Right cardiac atrium (tissue), 5 donors: ENCODE results near the gene CDKN2AIP. TPM values are rescaled to one million over a fixed set of nuclear protein-coding genes. Genes with fewer than 3 reads are reported as not detected.
A peak's percentile ranks its signal among the peaks of the same experiment; 100 is the strongest.
"Not testable (repeated sequence)": the region's sequence is repeated elsewhere in the genome, so short reads cannot be mapped to it uniquely, and the experiment has no call there.

Experiments
- ATAC-seq, 2 donors: fragments of 200-7000 bp; cut with Tn5 transposase; one replicate each; pipeline versions ENCODE4 v1.8.0 to v1.9.1; 2020; ENCODE audit warnings: moderate library complexity in 2 of 2, mild to moderate bottlenecking in 1 of 2
- DNase-seq, 3 donors: peaks; one replicate each; pipeline ENCODE4 v3.0.0-alpha.2; 2020
- H3K27ac ChIP-seq: one replicate; pipeline ENCODE4 v1.5.1; 2013; ENCODE audit warnings: mild to moderate bottlenecking, low read length, control low read depth, moderate library complexity
- H3K27me3 ChIP-seq: one replicate; pipeline ENCODE4 v1.6.1; 2013; ENCODE audit not compliant: control insufficient read depth, insufficient read depth
- H3K4me1 ChIP-seq: one replicate; pipeline ENCODE4 v1.6.1; 2013; ENCODE audit warnings: low read length; ENCODE audit not compliant: control insufficient read depth, insufficient read depth
- H3K4me3 ChIP-seq: one replicate; pipeline ENCODE4 v1.5.1; 2013; ENCODE audit warnings: low read length, control low read depth
- H3K9me3 ChIP-seq: one replicate; pipeline ENCODE4 v1.6.1; 2013; ENCODE audit warnings: low read length; ENCODE audit not compliant: control insufficient read depth
- WGBS: extraction: QIAGEN DNeasy Blood & Tissue Kit; methylation state at CpG from one replicate; pipeline ENCODE4 v1.1.7; 2013; 5-methylcytosine and 5-hydroxymethylcytosine counted together
- intact Hi-C, 4 donors: fragments of 100-400 bp; cut with DNase I; formaldehyde crosslinking; loops; one replicate each; pipeline versions ENCODE4 v1.11.0 to v1.14.0; 2022 to 2023
- polyA plus RNA-seq: library from polyadenylated mRNA; stranded (reverse); fragments of 200-250 nt; gene quantifications from one replicate; pipeline ENCODE4 v1.2.3, GENCODE V29; 2013
- total RNA-seq, 4 donors: library from RNA; stranded (reverse); fragmentation: NEBNext Ultra II Directional; extraction: Animal tissue kit (Norgen Biotek cat#: 25700); gene quantifications; one replicate each; pipeline ENCODE4 v1.2.1, GENCODE V29; 2021
- donor health status: healthy with polysubstance abuse.
- donor health status: DM: no; HTN: yes; CAD: no.
- donor health status: DM: no; HTN: no; CAD: no.
- donor health status: DM: no; HTN: yes; CAD: no; lungs with severe emphysema.
- donor health status: DM: yes; HTN: yes; CAD: no.

Gene CDKN2AIP
- total and polyA plus RNA-seq, 5 donors = 8.7 to 13.1 (median 11.4) TPM

- DNase-seq (no peak), ATAC-seq (no peak)
- Histone ChIP-seq H3K4me3 (no peak overlapping the region), H3K27ac (no peak overlapping the region), H3K4me1 (no peaks in the 10 kb centered on the region), H3K27me3 (no peaks in the 10 kb centered on the region), H3K9me3 (no peaks in the 10 kb centered on the region)
- intact Hi-C loops = loop anchor here in 3 of 4 donors (5.0 to 10.0 kb wide), 2 partner anchors 131 to 134 kb away; no protein-coding TSS in a partner anchor
- 63% methylated on average over 4 of the region's 4 CpGs for WGBS
These were observed 26.4 kb downstream of the CDKN2AIP start for GRCh38 chr4:183470821-183471220.

- H3K9me3 ChIP-seq = no peaks in the 10 kb centered on the region
- H3K4me3 ChIP-seq = peak overlapping the region; percentile 22
- peak; percentile 93 to 94 for ATAC-seq
- H3K4me1 ChIP-seq = no peaks in the 10 kb centered on the region
- DNase-seq = peak; percentile 90 to 96 (median 90)
- H3K27ac ChIP-seq = no peak overlapping the region
- intact Hi-C loops = loop anchor here in 3 of 4 donors (5.0 to 10.0 kb wide), 2 partner anchors 130 to 133 kb away; no protein-coding TSS in a partner anchor
- 21% methylated on average over 12 of the region's 12 CpGs for WGBS
- H3K27me3 ChIP-seq = no peaks in the 10 kb centered on the region
These were observed 27.7 kb downstream of the CDKN2AIP start for GRCh38 chr4:183471946-183472708.

GRCh38 chr4:183478123-183478522 lies 33.7 kb downstream of the CDKN2AIP start:
- intact Hi-C loops = loop anchor here in 1 of 4 donors (10.0 kb wide), 1 partner anchor 127 kb away; no protein-coding TSS in a partner anchor
- Histone ChIP-seq H3K9me3 (no peaks in the 10 kb centered on the region), H3K27me3 (no peaks in the 10 kb centered on the region), H3K4me3 (no peak overlapping the region), H3K27ac (no peak overlapping the region), H3K4me1 (no peaks in the 10 kb centered on the region)
- ATAC-seq = no peak
- WGBS = 39% methylated on average over 5 of the region's 5 CpGs
- no peak for DNase-seq

GRCh38 chr4:183478926-183479325 lies 34.5 kb downstream of the CDKN2AIP start:
- Histone ChIP-seq H3K4me3 (no peak overlapping the region), H3K27ac (no peak overlapping the region), H3K4me1 (no peaks in the 10 kb centered on the region), H3K9me3 (no peaks in the 10 kb centered on the region), H3K27me3 (no peaks in the 10 kb centered on the region)
- no peak for DNase-seq
- no peak for ATAC-seq
- intact Hi-C loops = loop anchor here in 1 of 4 donors (10.0 kb wide), 1 partner anchor 126 kb away; no protein-coding TSS in a partner anchor
- 78% methylated on average over 2 of the region's 2 CpGs for WGBS

GRCh38 chr4:183482515-183483095 lies 38.2 kb downstream of the CDKN2AIP start:
- H3K9me3 ChIP-seq, intact Hi-C loops, DNase-seq, ATAC-seq, H3K27me3 ChIP-seq, H3K4me1 ChIP-seq, H3K4me3 ChIP-seq, H3K27ac ChIP-seq: not testable (repeated sequence)
- 96% methylated on average over 33 of the region's 33 CpGs for WGBS

- ATAC-seq (no peak), DNase-seq (no peak)
- Histone ChIP-seq H3K27ac (no peak overlapping the region), H3K9me3 (no peaks in the 10 kb centered on the region), H3K27me3 (no peaks in the 10 kb centered on the region), H3K4me3 (no peak overlapping the region), H3K4me1 (no peaks in the 10 kb centered on the region)
- intact Hi-C loops = no loop called here
- WGBS = 92% methylated on average over 7 of the region's 7 CpGs
These were observed 39.6 kb downstream of the CDKN2AIP start for GRCh38 chr4:183483997-183484396.

- 88% methylated on average over 11 of the region's 11 CpGs for WGBS
- Histone ChIP-seq H3K9me3 (no peaks in the 10 kb centered on the region), H3K4me1 (no peaks in the 10 kb centered on the region), H3K27me3 (no peaks in the 10 kb centered on the region), H3K27ac (no peak overlapping the region), H3K4me3 (no peak overlapping the region)
- intact Hi-C loops = no loop called here
- DNase-seq = no peak
- no peak for ATAC-seq
These were observed 41.1 kb downstream of the CDKN2AIP start for GRCh38 chr4:183485411-183486160.

- Histone ChIP-seq H3K27me3 (no peaks in the 10 kb centered on the region), H3K9me3 (no peaks in the 10 kb centered on the region), H3K4me1 (no peaks in the 10 kb centered on the region), H3K27ac (no peak overlapping the region), H3K4me3 (no peak overlapping the region)
- intact Hi-C loops = no loop called here
- ATAC-seq = no peak
- 78% methylated on average over 3 of the region's 3 CpGs for WGBS
- DNase-seq = no peak
These were observed 48.4 kb downstream of the CDKN2AIP start for GRCh38 chr4:183492791-183493222.

- ATAC-seq (no peak), DNase-seq (no peak)
- H3K27me3 ChIP-seq = no peaks in the 10 kb centered on the region
- H3K4me1 ChIP-seq = no peaks in the 10 kb centered on the region
- H3K9me3 ChIP-seq = no peaks in the 10 kb centered on the region
- H3K4me3 ChIP-seq = no peak overlapping the region
- 86% methylated on average over 3 of the region's 3 CpGs for WGBS
- intact Hi-C loops = no loop called here
- H3K27ac ChIP-seq = no peak overlapping the region
These were observed 48.8 kb downstream of the CDKN2AIP start for GRCh38 chr4:183493246-183493645.

- DNase-seq = no peak
- intact Hi-C loops = no loop called here
- Histone ChIP-seq H3K27me3 (no peaks in the 10 kb centered on the region), H3K4me3 (no peak overlapping the region), H3K4me1 (no peaks in the 10 kb centered on the region), H3K27ac (no peak overlapping the region), H3K9me3 (no peaks in the 10 kb centered on the region)
- 72% methylated on average over 3 of the region's 3 CpGs for WGBS
- ATAC-seq = no peak
These were observed 50.7 kb downstream of the CDKN2AIP start for GRCh38 chr4:183495184-183495583.
